Left hindlimb (tissue), 1 donor: ENCODE data around the gene KCNQ5.

Experiments
- DNase-seq: peaks from one replicate; pipeline ENCODE4 v3.0.0-alpha.2; 2018

Gene KCNQ5

DNA sequence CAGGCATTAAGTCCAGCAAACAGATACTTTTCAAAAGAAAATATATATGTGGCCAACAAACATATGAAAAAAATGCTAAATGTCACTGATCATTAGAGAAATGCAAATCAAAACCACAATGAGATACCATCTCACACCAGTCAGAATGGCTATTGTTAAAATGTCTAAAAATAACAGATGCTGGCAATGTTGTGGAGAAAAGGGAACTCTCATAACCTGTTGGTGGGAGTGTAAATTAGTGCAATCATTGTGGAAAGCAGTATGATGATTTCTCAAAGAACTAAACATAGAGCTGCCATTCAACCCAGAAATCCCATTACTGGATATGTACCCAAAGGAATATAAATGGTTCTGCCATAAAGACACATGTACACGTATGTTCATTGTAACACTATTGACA lies 20.6 kb downstream of the KCNQ5 start:
- no peak for DNase-seq

DNA sequence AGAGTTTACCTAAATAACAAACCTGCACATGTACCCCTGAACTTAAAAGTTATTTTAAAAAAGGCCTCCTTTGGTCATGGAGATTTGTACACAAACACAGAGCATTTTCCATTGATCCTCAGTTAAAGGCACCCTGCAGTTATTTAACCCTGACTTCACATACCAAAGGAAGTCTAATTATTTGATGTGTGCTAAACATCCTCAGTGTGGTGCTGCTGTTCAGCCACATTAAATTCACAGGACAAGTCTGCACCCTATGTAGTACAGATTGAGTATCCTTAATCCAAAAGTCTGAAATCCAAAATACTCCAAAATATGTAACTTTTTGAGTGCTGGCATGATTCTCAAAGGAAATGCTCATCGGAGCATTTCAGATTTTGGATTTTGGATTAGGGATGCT lies 21.4 kb downstream of the KCNQ5 start:
- no peak for DNase-seq

DNA sequence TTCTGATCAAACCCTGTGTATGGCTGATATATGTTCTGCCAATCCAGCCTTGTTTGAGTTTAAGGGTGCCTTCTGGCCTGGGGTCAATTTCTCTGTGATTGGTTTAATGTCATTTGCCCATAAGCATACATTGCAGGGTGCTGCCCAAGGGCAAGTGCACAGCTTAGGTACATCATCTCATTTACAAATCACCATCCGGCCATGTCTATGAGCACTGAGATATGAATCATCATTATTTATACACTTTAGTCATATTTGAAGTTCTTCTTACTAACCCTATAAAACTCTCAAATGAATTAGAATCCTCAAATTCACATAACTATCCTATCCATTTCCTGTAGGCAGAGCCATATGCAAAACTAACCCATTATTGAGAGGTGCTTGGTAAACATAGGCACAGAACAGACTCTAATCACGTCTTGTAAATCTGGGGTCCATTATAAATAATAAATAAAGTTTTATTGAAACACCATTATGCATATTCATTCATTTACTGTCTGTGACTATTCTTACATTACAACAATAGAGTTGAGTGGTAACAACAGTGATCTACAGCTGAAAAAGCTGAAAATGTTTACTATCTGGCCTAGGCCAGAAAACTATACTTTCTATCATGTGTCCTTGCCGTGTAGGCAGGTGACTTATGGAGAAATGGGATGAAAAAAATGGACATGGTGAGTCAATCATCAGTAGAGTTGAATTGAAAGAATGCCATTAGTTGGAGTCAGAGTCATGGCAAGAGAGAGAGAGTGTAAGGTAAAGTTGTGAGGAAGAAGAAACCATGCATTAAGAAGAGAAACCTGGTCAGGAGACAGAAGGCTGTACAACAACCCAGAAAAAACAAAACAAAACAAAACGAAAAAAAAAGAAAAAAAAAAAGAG lies 25.0 kb downstream of the KCNQ5 start:
- DNase-seq = no peak

DNA sequence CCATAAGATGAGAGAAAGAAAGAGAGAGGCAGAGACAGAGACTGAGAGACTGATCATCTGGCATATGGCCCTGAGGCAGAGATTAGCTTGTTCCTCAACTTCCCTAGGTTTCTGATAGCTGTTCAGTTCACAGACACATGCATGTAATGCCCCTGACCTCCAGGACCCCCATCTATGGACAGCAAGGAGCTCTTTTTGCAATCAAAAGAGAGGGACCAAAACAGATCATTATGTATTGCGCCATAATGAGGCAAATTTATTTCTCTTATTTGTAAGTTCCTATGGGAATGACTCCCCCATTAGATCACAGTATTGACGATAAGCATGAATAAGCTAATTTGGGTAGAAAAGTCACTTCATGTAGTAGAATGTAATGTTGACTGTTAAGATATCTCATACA lies 25.6 kb downstream of the KCNQ5 start:
- DNase-seq = no peak

DNA sequence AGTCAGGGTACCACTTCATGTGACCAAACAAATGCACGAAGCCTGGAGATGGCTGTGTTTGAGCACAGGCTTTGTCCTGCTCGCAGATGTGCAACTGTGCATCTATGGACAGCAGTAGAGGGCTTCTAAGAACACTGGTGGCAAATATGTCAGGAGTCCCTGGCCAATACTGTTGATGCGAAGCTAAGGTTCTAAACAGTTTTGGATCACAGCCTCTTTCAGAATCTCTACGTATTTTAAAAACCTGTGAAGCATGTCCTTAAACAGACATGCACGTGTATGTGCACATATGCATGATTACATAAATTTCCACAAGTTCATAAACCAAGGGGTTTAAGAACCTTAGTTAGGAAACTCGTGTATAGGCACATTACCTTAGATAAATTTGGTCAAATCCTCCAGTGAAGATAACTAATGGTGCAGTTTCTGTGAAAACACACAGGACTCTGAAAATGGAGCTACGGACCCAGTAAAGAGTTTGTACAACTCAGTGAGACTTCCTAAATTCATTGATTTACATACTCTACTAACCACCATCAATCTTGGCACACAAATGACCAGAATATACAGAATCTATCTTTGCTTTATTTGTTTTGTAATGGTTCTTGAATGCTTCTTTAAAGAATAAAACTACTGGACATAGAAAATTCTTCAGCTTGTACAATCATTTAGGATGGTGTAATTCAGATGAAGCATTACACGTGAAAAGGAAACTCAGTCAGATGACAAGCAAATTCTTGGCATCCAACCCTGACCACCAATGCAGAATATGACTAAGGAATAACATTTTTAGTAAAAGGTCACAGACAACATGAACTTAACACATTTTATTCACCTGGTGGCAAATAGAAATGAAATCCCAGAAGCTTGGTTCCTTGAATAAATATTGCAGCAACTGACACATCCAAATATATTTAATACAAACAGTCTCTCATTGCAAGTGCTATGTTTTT lies 27.4 kb downstream of the KCNQ5 start:
- no peak for DNase-seq

DNA sequence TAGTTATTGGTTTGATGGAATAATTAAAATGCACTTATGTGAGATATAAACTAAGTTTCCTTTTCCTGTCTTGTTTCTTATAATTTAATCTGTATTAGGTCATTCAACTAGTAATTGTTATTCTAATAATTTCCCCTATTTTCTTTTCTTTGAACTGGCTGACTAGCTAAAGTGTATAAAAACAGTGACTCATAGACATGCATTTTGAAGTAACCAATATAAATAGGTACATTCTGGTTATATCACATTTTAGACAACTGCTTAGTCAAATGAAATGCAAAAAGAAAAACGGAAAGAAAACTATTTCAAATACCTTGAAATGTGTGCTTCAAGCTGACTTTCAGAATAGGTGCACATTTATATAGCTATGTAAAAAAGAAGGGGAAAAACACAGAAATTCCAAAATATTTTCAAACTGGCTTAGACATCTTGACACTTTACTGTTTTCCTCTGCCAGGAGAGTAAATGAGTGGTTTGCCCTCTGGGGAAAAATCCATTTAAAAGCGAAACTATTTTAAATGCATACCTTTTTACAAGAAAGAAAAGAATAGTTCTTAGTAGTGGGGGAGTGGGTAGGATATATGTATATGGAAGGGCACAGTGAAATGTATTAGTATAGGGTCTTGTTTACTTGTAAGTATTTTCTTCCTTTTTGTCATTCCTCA lies 28.3 kb downstream of the KCNQ5 start:
- no peak for DNase-seq

DNA sequence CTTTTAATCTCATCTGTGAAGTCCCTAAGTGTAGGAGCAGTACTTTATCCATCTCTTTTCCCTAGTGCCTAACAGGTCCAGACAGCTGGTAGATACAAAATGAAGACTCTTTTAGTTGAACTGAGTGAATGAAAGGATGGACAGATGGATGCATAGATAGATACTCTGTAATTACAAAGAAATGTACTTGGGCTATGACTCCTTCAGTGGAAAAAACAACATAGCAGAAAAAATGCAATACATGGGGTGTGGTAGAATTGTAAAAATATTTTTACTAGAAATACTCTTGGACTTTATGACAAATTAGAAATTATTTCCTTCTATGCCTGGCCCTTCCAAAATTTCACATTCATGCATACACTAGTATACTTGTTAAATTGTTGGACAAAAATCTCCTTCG lies 29.3 kb downstream of the KCNQ5 start:
- DNase-seq = no peak

DNA sequence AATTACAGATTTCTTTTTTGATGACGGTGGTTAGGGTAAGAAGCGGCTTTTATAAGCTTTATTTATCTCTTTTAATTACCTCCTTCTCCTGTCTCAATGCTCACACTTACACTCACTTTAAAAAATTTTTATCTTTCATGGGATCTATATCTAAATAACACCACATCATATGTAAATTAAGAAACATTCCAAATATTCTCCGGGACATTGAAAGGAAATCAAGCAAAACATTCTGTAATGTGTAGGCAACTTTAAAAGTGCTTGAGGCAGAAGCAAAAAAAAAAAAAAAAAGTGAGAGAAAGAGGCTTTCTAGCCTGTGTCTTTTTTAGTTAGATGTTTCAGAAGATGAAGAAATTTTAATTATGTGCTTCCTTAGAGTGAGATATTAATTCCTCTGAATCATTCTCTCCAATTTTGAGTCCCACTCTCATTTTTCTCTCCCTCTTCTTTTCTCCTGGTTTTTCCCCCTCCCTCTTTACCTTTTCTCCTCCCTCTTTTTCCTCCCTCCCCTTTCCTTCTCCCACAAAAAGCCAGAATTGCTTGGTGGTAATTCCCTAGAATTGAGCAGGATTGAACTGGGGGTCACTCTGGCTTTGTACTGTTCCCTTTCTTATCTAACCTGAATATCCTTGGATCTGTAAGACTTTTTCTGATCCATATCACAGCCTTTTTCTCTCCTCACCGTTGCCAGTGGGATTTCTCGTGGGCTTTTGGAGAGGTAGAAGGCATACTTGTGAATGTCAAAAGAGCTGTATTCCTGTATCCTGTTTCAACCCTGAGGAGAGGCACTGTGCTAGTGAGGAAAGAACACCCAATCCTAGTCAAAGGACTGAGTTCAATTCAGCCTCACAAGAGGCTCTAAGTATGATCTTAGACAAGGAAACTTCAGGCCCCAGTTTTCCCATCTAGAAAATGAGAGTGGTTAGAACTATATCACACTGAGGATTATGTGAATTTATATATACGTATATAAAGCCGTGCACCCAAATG lies 30.4 kb downstream of the KCNQ5 start:
- DNase-seq = no peak

DNA sequence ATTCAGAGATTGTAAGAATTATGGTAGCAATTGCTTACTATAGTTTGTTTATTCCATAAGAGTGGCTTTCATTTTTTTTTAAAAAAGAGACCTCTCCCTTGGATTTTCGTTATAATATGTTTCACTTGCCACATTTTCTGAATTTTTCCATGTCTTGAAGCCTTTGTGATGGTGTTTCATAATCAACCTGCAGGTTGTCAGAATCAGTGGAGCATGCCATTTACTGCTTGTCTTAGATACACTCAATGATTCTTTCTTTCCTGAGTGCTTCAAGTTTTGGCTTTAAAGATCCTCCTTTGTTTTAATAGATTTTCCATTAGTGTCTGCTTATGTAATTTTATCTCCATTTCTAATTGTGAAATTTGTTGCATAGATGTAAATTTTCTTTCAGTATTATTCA lies 31.2 kb downstream of the KCNQ5 start:
- no peak for DNase-seq

DNA sequence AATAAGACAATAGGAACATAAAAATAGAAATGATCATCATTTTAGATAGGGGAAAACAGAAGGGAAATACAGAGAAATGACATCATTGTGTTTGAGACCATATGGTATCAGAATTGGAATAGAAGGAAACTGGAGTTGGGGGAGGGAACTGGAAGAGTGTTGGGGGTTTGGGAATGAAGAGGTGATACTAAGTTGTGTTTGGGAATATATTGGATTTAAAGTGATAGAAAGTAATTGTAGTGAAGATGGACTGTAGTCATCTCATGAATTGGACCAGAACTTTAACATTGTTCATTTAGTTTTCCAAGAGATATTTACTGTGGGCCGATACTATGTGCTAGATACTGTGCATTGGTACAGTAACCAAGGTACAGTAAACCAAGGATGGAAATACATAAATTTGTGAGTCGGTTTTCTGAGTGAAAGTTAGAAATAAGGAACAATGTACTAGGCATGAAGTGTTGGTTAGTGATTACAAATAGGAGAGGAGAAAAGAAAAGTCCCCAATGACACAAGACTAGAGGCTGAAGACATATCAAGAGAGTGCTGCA lies 32.3 kb downstream of the KCNQ5 start:
- DNase-seq = no peak

DNA sequence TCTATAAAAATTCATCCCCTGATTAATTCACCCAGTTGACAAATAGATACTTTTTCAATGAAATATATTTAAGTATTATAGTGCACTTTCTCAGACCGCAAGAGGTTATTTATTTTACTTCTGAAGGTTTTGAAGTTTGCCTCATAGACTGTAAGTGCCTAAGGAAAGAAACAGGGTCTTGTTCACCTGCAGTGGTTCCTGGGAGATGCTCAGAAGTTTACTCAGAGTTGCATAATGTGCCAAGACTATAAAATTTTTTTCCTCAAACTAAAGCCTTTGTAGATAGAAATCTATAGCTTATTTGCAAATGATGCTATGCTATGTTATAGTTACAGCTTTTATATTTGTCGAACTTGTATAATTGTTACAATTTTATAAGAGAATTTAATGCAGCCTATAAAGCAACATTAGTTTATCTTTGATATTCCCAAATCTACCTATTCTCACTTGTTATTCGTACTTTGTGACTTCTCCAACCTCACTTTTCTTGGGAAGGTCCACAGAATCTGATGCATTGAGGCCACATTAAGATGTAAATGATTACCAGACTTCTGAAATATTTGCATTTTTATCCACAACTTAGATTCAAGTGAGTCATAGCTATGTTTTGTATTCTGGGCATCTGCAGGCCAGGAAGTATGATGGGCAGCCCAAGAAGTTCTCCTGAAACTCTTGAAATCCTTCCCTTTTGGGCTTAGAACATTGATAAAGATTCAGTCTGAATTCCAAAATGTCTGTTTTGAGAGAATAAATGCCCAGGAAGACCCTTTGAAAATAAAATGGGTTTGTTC lies 35.7 kb downstream of the KCNQ5 start:
- no peak for DNase-seq

DNA sequence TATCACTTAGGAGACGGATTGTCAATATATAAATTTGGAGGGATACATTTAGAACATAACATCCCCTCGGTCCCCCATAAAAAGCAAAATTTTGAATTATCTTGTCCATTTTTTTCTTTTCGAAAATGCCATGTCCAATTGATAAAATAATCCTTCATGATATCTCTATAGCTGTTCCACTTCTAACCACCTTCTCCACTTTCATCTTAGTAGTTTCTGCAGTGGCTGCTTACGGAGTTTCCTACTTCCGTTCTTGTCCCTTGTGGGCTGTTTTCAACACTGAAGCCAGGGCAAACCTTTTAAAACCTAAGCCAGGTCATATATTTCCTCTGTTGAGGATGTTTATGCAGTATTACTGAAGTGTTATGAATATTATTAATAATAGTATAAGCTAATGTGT lies 37.9 kb downstream of the KCNQ5 start:
- DNase-seq = no peak

DNA sequence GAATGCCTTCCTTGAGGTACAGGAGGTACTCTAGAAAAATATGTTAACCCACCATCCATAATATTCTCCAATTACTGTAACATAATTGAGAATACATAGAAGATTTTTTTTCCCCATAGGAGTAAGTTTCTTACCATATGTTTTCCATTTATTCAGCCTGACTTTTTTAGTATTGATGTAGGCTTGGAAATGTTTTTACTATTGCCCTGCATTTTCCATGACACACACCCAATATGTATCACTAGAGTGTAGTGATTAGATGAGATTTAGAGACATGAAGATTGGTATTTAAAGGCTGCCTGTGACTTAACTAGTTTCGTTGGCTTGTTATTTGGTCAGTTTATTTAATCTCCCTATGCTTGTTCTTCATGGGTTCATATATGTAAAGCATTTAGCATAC lies 39.5 kb downstream of the KCNQ5 start:
- no peak for DNase-seq

DNA sequence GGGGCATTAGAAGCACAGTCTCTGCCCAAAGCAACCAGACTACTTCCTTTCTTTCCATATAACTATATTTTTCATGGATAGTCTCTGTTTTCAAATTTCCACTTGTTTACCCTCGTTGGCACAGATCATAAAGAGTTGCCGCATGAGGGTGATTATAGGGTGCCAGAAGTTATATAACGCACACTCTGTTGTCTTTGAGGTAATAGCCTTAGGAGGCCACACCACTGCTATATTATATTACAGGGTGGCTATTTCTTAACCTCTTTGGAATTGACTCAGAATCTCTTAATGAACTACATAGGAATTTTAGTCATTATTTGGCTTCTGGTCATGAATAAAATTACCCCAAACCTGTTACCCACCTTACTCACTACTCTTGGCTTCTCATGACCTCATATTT lies 43.7 kb downstream of the KCNQ5 start:
- DNase-seq = no peak

DNA sequence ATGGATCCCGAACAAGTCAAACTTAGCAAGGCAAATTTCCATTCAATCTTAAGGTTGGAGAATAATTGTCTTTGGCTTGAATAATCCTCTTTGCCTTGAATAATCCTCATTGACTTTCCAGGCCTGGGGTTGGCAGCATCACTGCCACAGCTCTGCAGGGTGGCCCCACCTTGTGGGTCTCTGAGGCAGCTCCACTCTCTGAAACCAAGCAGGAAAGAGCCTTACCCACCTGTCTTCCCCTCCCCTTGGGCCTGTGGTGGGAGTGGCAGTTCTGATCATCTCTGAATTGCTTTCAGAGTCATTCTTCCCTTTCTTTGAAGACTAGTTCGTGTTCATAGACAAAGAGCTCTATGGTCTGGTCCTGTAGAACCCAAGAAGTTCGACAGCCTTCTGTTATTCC lies 47.5 kb downstream of the KCNQ5 start:
- no peak for DNase-seq

DNA sequence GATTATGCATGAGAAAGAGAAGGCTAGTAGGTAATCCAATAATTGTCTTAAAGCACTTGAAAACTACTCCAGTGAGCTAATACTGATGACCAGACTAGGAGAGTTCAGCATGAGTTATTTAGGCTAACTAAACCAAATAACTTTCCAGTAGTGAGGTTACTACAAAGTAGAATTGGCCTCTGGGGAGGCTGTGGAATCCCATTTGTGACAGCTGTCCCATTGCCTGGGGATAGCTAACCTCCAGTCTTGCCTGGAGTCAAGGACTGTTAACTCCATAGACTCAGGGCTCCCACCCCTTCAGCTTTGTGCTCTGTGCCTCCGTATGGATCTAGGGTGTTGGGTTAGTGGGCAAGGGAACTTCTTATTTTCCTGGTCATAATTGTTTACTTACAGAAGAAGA lies 51.0 kb downstream of the KCNQ5 start:
- no peak for DNase-seq

DNA sequence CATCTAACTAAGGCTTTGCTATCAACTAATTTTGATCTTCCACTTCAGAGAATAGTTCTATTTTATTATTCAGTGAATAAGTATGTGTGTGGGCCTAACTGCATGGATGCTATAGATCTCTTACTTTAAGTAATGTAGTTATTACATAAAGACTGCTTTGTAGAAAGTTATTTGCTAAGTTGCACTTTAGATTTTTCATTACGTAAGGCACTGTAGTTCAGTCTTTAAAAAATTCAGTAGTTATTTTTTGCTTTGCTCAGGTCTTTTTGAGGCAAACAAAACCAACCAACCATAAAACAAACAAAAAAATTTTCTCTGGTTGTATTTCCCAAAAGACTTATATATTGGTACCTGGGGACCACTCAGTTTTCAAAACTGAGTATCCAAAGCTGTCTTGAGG lies 53.0 kb downstream of the KCNQ5 start:
- DNase-seq = no peak

DNA sequence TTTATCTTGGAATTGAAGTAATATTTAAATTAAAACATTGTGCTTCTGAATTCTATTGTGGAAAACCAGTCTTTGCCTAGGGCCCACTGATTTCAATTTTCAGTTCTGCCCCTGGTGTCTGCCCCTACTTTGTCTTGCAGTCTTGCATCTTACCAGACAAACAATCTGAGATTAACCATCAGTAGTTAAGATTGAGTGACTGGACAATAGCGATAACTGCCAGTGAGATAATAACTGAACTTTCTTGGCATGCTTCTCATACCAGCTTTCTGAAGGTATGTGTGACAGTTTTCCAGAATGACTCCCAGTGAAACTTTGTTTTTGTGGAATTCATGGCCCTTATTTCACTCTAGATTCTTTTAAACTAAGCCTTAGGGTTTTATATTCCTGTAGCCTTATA lies 53.5 kb downstream of the KCNQ5 start:
- no peak for DNase-seq

DNA sequence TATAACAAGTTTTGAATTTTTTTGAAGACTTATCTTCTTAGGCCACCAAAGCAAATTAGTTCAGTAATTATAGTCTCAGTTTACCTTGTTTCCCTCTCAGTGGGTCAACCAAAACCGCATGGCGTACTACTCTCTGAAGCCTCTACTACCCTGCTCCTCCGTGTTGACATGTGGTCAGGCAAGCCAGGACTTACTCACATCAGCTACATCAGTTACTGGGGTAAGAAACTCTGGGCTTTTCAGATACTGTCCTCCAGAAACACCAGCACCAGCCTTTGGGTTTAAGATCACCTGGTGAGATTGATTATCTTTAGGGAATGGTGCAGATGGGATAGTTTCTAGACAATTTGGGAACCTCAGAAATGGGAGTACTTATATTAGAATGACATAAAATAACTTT lies 55.1 kb downstream of the KCNQ5 start:
- DNase-seq = no peak

DNA sequence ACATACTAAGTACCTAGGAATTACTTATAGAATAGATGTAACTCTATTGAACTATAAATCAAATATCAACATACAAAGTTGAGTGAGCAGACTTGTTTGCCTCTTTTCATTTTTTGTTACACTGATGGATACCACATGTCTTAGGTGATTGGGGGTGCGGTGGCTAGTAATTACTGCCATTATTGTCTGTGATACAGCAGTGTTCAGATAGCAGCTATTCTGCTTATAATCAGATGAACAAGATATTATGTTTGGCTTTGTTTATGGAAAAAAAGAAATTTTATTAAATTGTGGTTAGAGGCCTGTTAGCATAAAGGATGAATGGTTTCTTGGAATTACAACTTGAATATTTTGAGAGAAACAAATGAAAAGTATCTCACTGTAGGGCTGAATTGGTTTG lies 55.9 kb downstream of the KCNQ5 start:
- DNase-seq = no peak

DNA sequence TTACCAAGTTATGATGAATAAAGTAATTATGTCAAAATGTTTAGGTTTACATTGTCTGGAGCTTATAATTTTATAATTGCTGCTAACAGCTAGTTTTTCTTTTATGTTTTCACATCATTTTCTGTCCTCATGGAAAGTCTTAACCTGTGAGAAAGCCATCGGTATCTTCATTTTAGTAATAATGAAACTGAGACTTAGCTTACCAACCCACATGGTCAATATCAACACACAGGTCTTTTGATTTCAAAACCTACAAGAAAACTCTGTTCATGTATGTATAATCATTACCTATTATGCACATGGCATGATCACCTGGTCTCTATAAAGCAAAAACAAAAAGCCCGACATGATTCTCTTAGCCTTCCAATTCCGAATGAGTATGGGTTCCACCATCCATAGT lies 61.9 kb downstream of the KCNQ5 start:
- DNase-seq = no peak
